Stimulated activated naive CD8-positive, alpha-beta T cell treated with anti-CD3 and anti-CD28 coated beads, Interleukin-15, amount 100 ng/mL, for 72 hours (primary cell): ENCODE results near the gene RNF17.
"Not testable (repeated sequence)": the region's sequence is repeated elsewhere in the genome, so short reads cannot be mapped to it uniquely, and the experiment has no call there.

Experiments used
- ATAC-seq: fragments of 150-1000 bp; cut with Tn5 transposase; 2 replicates; pipeline ENCODE4 v1.10.0; 2021; ENCODE audit warnings: mild to moderate bottlenecking, moderate library complexity
- DNase-seq, 2 donors: peaks; one replicate each; pipeline ENCODE4 v3.0.0; 2021 to 2022
- H3K27ac Mint-ChIP-seq, 2 donors: one replicate each; pipeline ENCODE4 v1.8.0; 2022; ENCODE audit warnings: mild to moderate bottlenecking in 2 of 2, mixed read lengths in 2 of 2, moderate library complexity in 2 of 2
- H3K27me3 Mint-ChIP-seq: one replicate; pipeline ENCODE4 v1.8.0; 2022; ENCODE audit warnings: mixed read lengths
- H3K4me1 Mint-ChIP-seq: one replicate; pipeline ENCODE4 v1.8.0; 2022; ENCODE audit warnings: mild to moderate bottlenecking, mixed read lengths
- H3K4me3 Mint-ChIP-seq, 2 donors: one replicate each; pipeline ENCODE4 v1.8.0; 2022; ENCODE audit warnings: mild to moderate bottlenecking in 2 of 2, mixed read lengths in 2 of 2, moderate library complexity in 1 of 2
- H3K9me3 Mint-ChIP-seq, 2 donors: one replicate each; pipeline ENCODE4 v1.8.0; 2022; ENCODE audit warnings: mixed read lengths in 2 of 2

RNF17 gene

GRCh38 chr13:24763596-24764275, at the start of gene RNF17:
Gene RNF17, plus strand, starts transcription at chr13:24764169. Its CDS starts 35 bp downstream, at chr13:24764204.
- H3K4me1 Mint-ChIP-seq: no peaks in the 10 kb centered on the region
- no peak within 1 kb of the TSS for H3K27ac Mint-ChIP-seq
- DNase-seq (no peak), ATAC-seq (no peak)
- H3K4me3 Mint-ChIP-seq: no peak within 1 kb of the TSS
- no peaks in the 10 kb centered on the region for H3K27me3 Mint-ChIP-seq
- H3K9me3 Mint-ChIP-seq: no peaks in the 10 kb centered on the region

GRCh38 chr13:24716011-24716410, 48.0 kb upstream of the RNF17 start:
- DNase-seq: no peak
- H3K4me1 Mint-ChIP-seq: peaks cover 6% of the 10 kb centered on the region
- no peak overlapping the region for H3K27ac Mint-ChIP-seq
- ATAC-seq: no peak
- no peaks in the 10 kb centered on the region for H3K9me3 Mint-ChIP-seq
- no peaks in the 10 kb centered on the region for H3K27me3 Mint-ChIP-seq
- H3K4me3 Mint-ChIP-seq: no peak overlapping the region

- Mint-ChIP-seq H3K4me3 (no peak overlapping the region), H3K27me3 (peaks cover 4% of the 10 kb centered on the region), H3K9me3 (no peaks in the 10 kb centered on the region), H3K4me1 (peaks cover 6% of the 10 kb centered on the region), H3K27ac (no peak overlapping the region)
- ATAC-seq (no peak), DNase-seq (no peak)
These were observed 47.5 kb upstream of the RNF17 start for GRCh38 chr13:24716446-24716845.

- no peaks in the 10 kb centered on the region for H3K9me3 Mint-ChIP-seq
- ATAC-seq (no peak), DNase-seq (no peak)
- no peak overlapping the region for H3K4me3 Mint-ChIP-seq
- H3K4me1 Mint-ChIP-seq: peaks cover 6% of the 10 kb centered on the region
- H3K27ac Mint-ChIP-seq: no peak overlapping the region
- peaks cover 6% of the 10 kb centered on the region for H3K27me3 Mint-ChIP-seq
These were observed 46.8 kb upstream of the RNF17 start for GRCh38 chr13:24717217-24717616.

- peaks cover 6% of the 10 kb centered on the region for H3K4me1 Mint-ChIP-seq
- no peak overlapping the region for H3K4me3 Mint-ChIP-seq
- H3K27me3 Mint-ChIP-seq: peaks cover 6% of the 10 kb centered on the region
- ATAC-seq (no peak), DNase-seq (no peak)
- no peaks in the 10 kb centered on the region for H3K9me3 Mint-ChIP-seq
- no peak overlapping the region for H3K27ac Mint-ChIP-seq
These were observed 45.6 kb upstream of the RNF17 start for GRCh38 chr13:24718192-24718965.

- Mint-ChIP-seq H3K4me1 (peaks cover 6% of the 10 kb centered on the region), H3K27me3 (peaks cover 6% of the 10 kb centered on the region), H3K4me3 (no peak overlapping the region), H3K27ac (peak overlapping the region in 1 of 2 donors; percentile 88), H3K9me3 (no peaks in the 10 kb centered on the region)
- no peak for ATAC-seq
- no peak for DNase-seq
These were observed 44.8 kb upstream of the RNF17 start for GRCh38 chr13:24719139-24719538.

GRCh38 chr13:24723206-24723605, 40.8 kb upstream of the RNF17 start:
- Mint-ChIP-seq H3K27me3 (peaks cover 19% of the 10 kb centered on the region), H3K4me1 (peaks cover 4% of the 10 kb centered on the region), H3K4me3 (no peak overlapping the region), H3K27ac (no peak overlapping the region), H3K9me3 (no peaks in the 10 kb centered on the region)
- DNase-seq (no peak), ATAC-seq (no peak)

GRCh38 chr13:24724714-24725113, 39.3 kb upstream of the RNF17 start:
- no peak overlapping the region for H3K27ac Mint-ChIP-seq
- H3K27me3 Mint-ChIP-seq: peaks cover 19% of the 10 kb centered on the region
- H3K9me3 Mint-ChIP-seq: no peaks in the 10 kb centered on the region
- ATAC-seq (no peak), DNase-seq (no peak)
- H3K4me1 Mint-ChIP-seq: peaks cover 4% of the 10 kb centered on the region
- H3K4me3 Mint-ChIP-seq: no peak overlapping the region

- Mint-ChIP-seq H3K9me3 (no peaks in the 10 kb centered on the region), H3K27ac (no peak overlapping the region), H3K4me1 (peaks cover 4% of the 10 kb centered on the region), H3K27me3 (peaks cover 19% of the 10 kb centered on the region), H3K4me3 (no peak overlapping the region)
- ATAC-seq (no peak), DNase-seq (no peak)
These were observed 38.6 kb upstream of the RNF17 start for GRCh38 chr13:24725379-24725778.

GRCh38 chr13:24727731-24728601, 36.0 kb upstream of the RNF17 start:
- peaks cover 0 to 6% of the 10 kb centered on the region in 2 donors for H3K9me3 Mint-ChIP-seq
- no peak overlapping the region for H3K27ac Mint-ChIP-seq

GRCh38 chr13:24730873-24731567, 32.9 kb upstream of the RNF17 start:
- H3K27me3 Mint-ChIP-seq, H3K27ac Mint-ChIP-seq, H3K4me1 Mint-ChIP-seq, ATAC-seq, DNase-seq, H3K9me3 Mint-ChIP-seq, H3K4me3 Mint-ChIP-seq: not testable (repeated sequence)

More at GRCh38 chr13:24727731-24728601, 36.0 kb upstream of the RNF17 start:
- peaks cover 9% of the 10 kb centered on the region for H3K4me1 Mint-ChIP-seq
- peaks cover 14% of the 10 kb centered on the region for H3K27me3 Mint-ChIP-seq
- DNase-seq: peak; percentile 62 to 72
- ATAC-seq: peak; percentile 99
- H3K4me3 Mint-ChIP-seq: no peak overlapping the region

GRCh38 chr13:24734950-24735349, 29.0 kb upstream of the RNF17 start:
- peaks cover 0 to 6% of the 10 kb centered on the region in 2 donors for H3K9me3 Mint-ChIP-seq
- H3K27ac Mint-ChIP-seq: no peak overlapping the region
- DNase-seq: no peak
- H3K4me3 Mint-ChIP-seq: no peak overlapping the region
- ATAC-seq: no peak
- no peaks in the 10 kb centered on the region for H3K27me3 Mint-ChIP-seq
- H3K4me1 Mint-ChIP-seq: peaks cover 11% of the 10 kb centered on the region

- H3K4me1 Mint-ChIP-seq: peaks cover 8% of the 10 kb centered on the region
These were observed 26.9 kb upstream of the RNF17 start for GRCh38 chr13:24737042-24737441.

GRCh38 chr13:24738366-24738847, 25.6 kb upstream of the RNF17 start:
- H3K27me3 Mint-ChIP-seq: peaks cover under 1% of the 10 kb centered on the region
- peaks cover 8% of the 10 kb centered on the region for H3K4me1 Mint-ChIP-seq
- H3K9me3 Mint-ChIP-seq: no peaks in the 10 kb centered on the region
- H3K4me3 Mint-ChIP-seq: no peak overlapping the region
- H3K27ac Mint-ChIP-seq: no peak overlapping the region
- ATAC-seq (peak; percentile 8), DNase-seq (no peak)

More at GRCh38 chr13:24737042-24737441, 26.9 kb upstream of the RNF17 start:
- DNase-seq (no peak), ATAC-seq (no peak)
- Mint-ChIP-seq H3K27me3 (no peaks in the 10 kb centered on the region), H3K9me3 (no peaks in the 10 kb centered on the region), H3K27ac (no peak overlapping the region), H3K4me3 (no peak overlapping the region)
